CD14-positive monocyte (primary cell): ENCODE results near the gene CAV1. TPM values are rescaled to one million over a fixed set of nuclear protein-coding genes. Genes with fewer than 3 reads are reported as not detected.

ENCODE experiments used
- DNase-seq, 3 donors: peaks; one replicate each; pipeline ENCODE4 v3.0.0-alpha.2; 2011 to 2022
- H2AFZ ChIP-seq: 2 replicates; pipeline ENCODE4 v1.6.0; 2012; ENCODE audit warnings: mild to moderate bottlenecking, low read depth, low read length, inconsistent platforms; ENCODE audit not compliant: insufficient read depth, poor library complexity, severe bottlenecking
- H3K27ac ChIP-seq, 2 donors: 1 replicate in 1 of 2; 2 replicates in 1 of 2; pipeline ENCODE4 v1.5.1; 2012 to 2013; ENCODE audit warnings: low read length in 2 of 2, control low read depth in 1 of 2, inconsistent platforms in 1 of 2, low read depth in 1 of 2, mild to moderate bottlenecking in 1 of 2
- H3K27me3 ChIP-seq, 2 donors: one replicate each; pipeline versions ENCODE4 v1.6.0 to v1.6.1; 2011 to 2013; ENCODE audit warnings: low read length in 2 of 2; ENCODE audit not compliant: control insufficient read depth in 2 of 2, insufficient read depth in 2 of 2
- H3K36me3 ChIP-seq, 2 donors: replicated peaks in 1 of 2; 1 replicate in 1 of 2; 2 replicates in 1 of 2; pipeline versions ENCODE4 v1.5.1 to v1.6.1; 2012 to 2013; ENCODE audit warnings: low read length in 2 of 2, control low read depth in 1 of 2, inconsistent platforms in 1 of 2, mild to moderate bottlenecking in 1 of 2; ENCODE audit not compliant: insufficient read depth in 2 of 2, control insufficient read depth in 1 of 2
- H3K4me1 ChIP-seq, 2 donors: 1 replicate in 1 of 2; 2 replicates in 1 of 2; pipeline versions ENCODE4 v1.5.1 to v1.6.1; 2012 to 2013; ENCODE audit warnings: low read length in 2 of 2, control low read depth in 1 of 2, inconsistent platforms in 1 of 2, mild to moderate bottlenecking in 1 of 2, moderate library complexity in 1 of 2; ENCODE audit not compliant: insufficient read depth in 2 of 2, control insufficient read depth in 1 of 2
- H3K4me2 ChIP-seq: replicated peaks from 2 replicates; pipeline ENCODE3; 2012; ENCODE audit warnings: low read length, moderate library complexity, mild to moderate bottlenecking; ENCODE audit not compliant: poor library complexity, severe bottlenecking; ENCODE audit errors: extremely low read depth
- H3K4me3 ChIP-seq, 3 experiments: fragments of 200-600 bp in 1 of 3; sonication (generic) in 1 of 3; replicated peaks in 1 of 3; 1 replicate in 2 of 3; 2 replicates in 1 of 3; pipeline ENCODE4 v1.5.1; 2011 to 2013; ENCODE audit warnings: low read length in 3 of 3, mild to moderate bottlenecking in 3 of 3, control low read depth in 2 of 3, low read depth in 2 of 3, inconsistent platforms in 1 of 3, moderate library complexity in 1 of 3
- H3K79me2 ChIP-seq: 2 replicates; pipeline ENCODE4 v1.6.0; 2012; ENCODE audit warnings: mild to moderate bottlenecking, control low read depth, inconsistent platforms, low read length, moderate library complexity; ENCODE audit not compliant: insufficient read depth
- H3K9ac ChIP-seq: 2 replicates; pipeline ENCODE4 v1.6.0; 2017; ENCODE audit warnings: low read length, mild to moderate bottlenecking; ENCODE audit not compliant: insufficient read depth, poor library complexity, severe bottlenecking
- H3K9me3 ChIP-seq, 2 donors: replicated peaks in 1 of 2; 1 replicate in 1 of 2; 2 replicates in 1 of 2; pipeline versions ENCODE4 v1.5.1 to v1.6.1; 2012 to 2013; ENCODE audit warnings: low read length in 2 of 2, control low read depth in 1 of 2; ENCODE audit not compliant: control insufficient read depth in 1 of 2, insufficient read depth in 1 of 2
- H4K20me1 ChIP-seq: 2 replicates; pipeline ENCODE4 v1.6.0; 2012; ENCODE audit warnings: mild to moderate bottlenecking, low read length, control low read depth, moderate library complexity; ENCODE audit not compliant: insufficient read depth
- H3K27ac Mint-ChIP-seq, 7 donors: one replicate each; pipeline ENCODE4 v1.8.0; 2020; ENCODE audit warnings: mild to moderate bottlenecking in 7 of 7, mixed read lengths in 7 of 7, moderate library complexity in 6 of 7, inconsistent platforms in 2 of 7
- H3K27me3 Mint-ChIP-seq, 3 donors: one replicate each; pipeline ENCODE4 v1.8.0; 2021 to 2022; ENCODE audit warnings: low read depth in 3 of 3, mild to moderate bottlenecking in 3 of 3, mixed read lengths in 3 of 3, moderate library complexity in 3 of 3, inconsistent platforms in 1 of 3
- H3K36me3 Mint-ChIP-seq, 2 donors: one replicate each; pipeline ENCODE4 v1.8.0; 2020; ENCODE audit warnings: mixed read lengths in 2 of 2, inconsistent platforms in 1 of 2, mild to moderate bottlenecking in 1 of 2
- H3K4me1 Mint-ChIP-seq: one replicate; pipeline ENCODE4 v1.8.0; 2020; ENCODE audit warnings: mild to moderate bottlenecking, mixed read lengths
- H3K4me3 Mint-ChIP-seq, 2 donors: one replicate each; pipeline ENCODE4 v1.8.0; 2020; ENCODE audit warnings: mild to moderate bottlenecking in 2 of 2, mixed read lengths in 2 of 2, moderate library complexity in 1 of 2
- H3K9me3 Mint-ChIP-seq, 7 donors: one replicate each; pipeline ENCODE4 v1.8.0; 2020 to 2022; ENCODE audit warnings: mixed read lengths in 7 of 7, mild to moderate bottlenecking in 6 of 7, moderate library complexity in 6 of 7, inconsistent platforms in 2 of 7
- CTCF ChIP-seq: fragments of 200-600 bp; IDR thresholded peaks from one replicate; pipeline ENCODE4 v1.8.0; 2022; ENCODE audit warnings: antibody characterized with exemption, mild to moderate bottlenecking
- WGBS: methylation state at CpG from one replicate; pipeline ENCODE4 v1.1.5; 2013; ENCODE audit warnings: missing lambda C conversion rate; ENCODE audit not compliant: insufficient coverage; 5-methylcytosine and 5-hydroxymethylcytosine counted together
- intact Hi-C, 2 donors: fragments of 100-400 bp; cut with micrococcal nuclease; formaldehyde crosslinking; loops; one replicate each; pipeline versions ENCODE4 v1.15.0 to v1.15.1; 2023
- polyA plus RNA-seq, 3 donors: library from polyadenylated mRNA; depleted of rRNA in 1 of 3; unstranded in 2 of 3; stranded (reverse) in 1 of 3; fragments of 300-500 nt in 2 of 3; fragments of >200 nt in 1 of 3; fragmentation: Illumina TruSeq in 2 of 3; gene quantifications; 1 replicate in 2 of 3; 2 replicates in 1 of 3; pipeline ENCODE4 v1.2.3, GENCODE V29; 2012 to 2021

Gene CAV1
- polyA plus RNA-seq, 3 donors = not detected

GRCh38 chr7:116532102-116532688 is 7.4 kb downstream of the CAV1 start:
- no peaks in the 10 kb centered on the region for H3K9me3 ChIP-seq
- H2AFZ ChIP-seq = no peak overlapping the region
- no peak for TF ChIP-seq CTCF
- H3K79me2 ChIP-seq = no peaks in the 10 kb centered on the region
- DNase-seq = no peak
- H3K27me3 ChIP-seq = peaks cover 7 to 9% of the 10 kb centered on the region in 2 donors
- Mint-ChIP-seq H3K36me3 (no peaks in the 10 kb centered on the region), H3K27me3 (peaks cover 9 to 12% (median 11%) of the 10 kb centered on the region in 3 donors), H3K9me3 (peaks cover 0 to 4% (median 0%) of the 10 kb centered on the region in 7 donors), H3K27ac (no peak overlapping the region), H3K4me1 (peaks cover 7% of the 10 kb centered on the region), H3K4me3 (no peak overlapping the region)
- WGBS = no CpG with 5 or more reads among the region's 3 CpGs
- no peak overlapping the region for H3K27ac ChIP-seq
- H3K4me1 ChIP-seq = no peaks in the 10 kb centered on the region
- H3K36me3 ChIP-seq = no peaks in the 10 kb centered on the region
- H3K4me2 ChIP-seq = no peak overlapping the region
- no peak overlapping the region for H3K4me3 ChIP-seq
- intact Hi-C loops = no loop called here
- H4K20me1 ChIP-seq = no peaks in the 10 kb centered on the region
- no peak overlapping the region for H3K9ac ChIP-seq

GRCh38 chr7:116534790-116535189 is 10.0 kb downstream of the CAV1 start:
- peaks cover 3 to 13% (median 6%) of the 10 kb centered on the region in 7 donors for H3K9me3 Mint-ChIP-seq
- H3K27me3 Mint-ChIP-seq = peaks cover 0 to 3% (median 0%) of the 10 kb centered on the region in 3 donors
- Histone ChIP-seq H3K4me1 (no peaks in the 10 kb centered on the region), H3K27me3 (no peaks in the 10 kb centered on the region), H3K27ac (no peak overlapping the region), H4K20me1 (no peaks in the 10 kb centered on the region), H3K36me3 (no peaks in the 10 kb centered on the region), H3K4me3 (no peak overlapping the region), H3K4me2 (no peak overlapping the region), H3K9me3 (peaks cover 0 to 5% of the 10 kb centered on the region in 2 donors), H2AFZ (no peak overlapping the region), H3K9ac (no peak overlapping the region), H3K79me2 (no peaks in the 10 kb centered on the region)
- no peak for TF ChIP-seq CTCF
- DNase-seq = no peak
- 94% methylated on average over 2 of the region's 2 CpGs for WGBS
- H3K27ac Mint-ChIP-seq = no peak overlapping the region
- no peaks in the 10 kb centered on the region for H3K36me3 Mint-ChIP-seq
- intact Hi-C loops = no loop called here
- H3K4me1 Mint-ChIP-seq = peaks cover 7% of the 10 kb centered on the region
- no peak overlapping the region for H3K4me3 Mint-ChIP-seq
